ENCODE measurements around the gene MAPKAPK3.
"Not testable (repeated sequence)": the region's sequence is repeated elsewhere in the genome, so short reads cannot be mapped to it uniquely, and the experiment has no call there.

Gene MAPKAPK3

DNA sequence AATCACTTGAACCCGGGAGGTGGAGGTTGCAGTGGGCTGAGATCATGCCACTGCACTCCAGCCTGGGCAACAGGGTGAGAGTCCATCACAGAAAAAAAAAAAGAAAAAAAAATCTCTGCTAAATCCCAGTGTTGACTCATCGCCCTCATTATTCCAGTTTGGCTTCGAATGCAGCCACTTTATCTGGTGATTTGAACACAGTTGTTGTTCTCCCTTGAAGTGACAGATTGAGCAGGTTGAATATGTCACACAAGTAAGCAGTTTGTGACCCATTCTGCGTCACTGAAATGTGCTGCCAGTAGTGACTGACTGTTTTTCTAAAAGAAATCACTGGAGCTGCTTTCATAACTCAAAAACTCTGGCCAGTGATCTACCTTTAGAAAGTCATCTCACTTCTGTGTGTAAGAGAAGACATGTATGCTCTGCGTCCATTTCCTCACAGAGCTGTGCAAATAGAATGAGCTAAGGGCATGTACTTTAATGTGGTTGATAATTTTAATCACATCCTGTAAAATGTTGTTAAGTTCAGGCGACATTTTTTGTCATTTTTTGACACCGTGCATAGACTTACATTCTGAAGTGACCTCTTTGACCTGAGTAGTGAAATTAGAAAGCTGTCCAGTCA, 70.3 kb downstream of the MAPKAPK3 start:
- POLR2A ChIA-PET = no interaction called here
- no peak for DNase-seq (ENCODE audit: low read depth, low spot score)
- CTCF ChIA-PET = no interaction called here
- H3K4me3 ChIP-seq (ENCODE audit: low read depth, low read length) = no peak overlapping the region
- TF ChIP-seq, protein P1, sequence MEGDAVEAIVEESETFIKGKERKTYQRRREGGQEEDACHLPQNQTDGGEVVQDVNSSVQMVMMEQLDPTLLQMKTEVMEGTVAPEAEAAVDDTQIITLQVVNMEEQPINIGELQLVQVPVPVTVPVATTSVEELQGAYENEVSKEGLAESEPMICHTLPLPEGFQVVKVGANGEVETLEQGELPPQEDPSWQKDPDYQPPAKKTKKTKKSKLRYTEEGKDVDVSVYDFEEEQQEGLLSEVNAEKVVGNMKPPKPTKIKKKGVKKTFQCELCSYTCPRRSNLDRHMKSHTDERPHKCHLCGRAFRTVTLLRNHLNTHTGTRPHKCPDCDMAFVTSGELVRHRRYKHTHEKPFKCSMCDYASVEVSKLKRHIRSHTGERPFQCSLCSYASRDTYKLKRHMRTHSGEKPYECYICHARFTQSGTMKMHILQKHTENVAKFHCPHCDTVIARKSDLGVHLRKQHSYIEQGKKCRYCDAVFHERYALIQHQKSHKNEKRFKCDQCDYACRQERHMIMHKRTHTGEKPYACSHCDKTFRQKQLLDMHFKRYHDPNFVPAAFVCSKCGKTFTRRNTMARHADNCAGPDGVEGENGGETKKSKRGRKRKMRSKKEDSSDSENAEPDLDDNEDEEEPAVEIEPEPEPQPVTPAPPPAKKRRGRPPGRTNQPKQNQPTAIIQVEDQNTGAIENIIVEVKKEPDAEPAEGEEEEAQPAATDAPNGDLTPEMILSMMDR (IDR thresholded peaks at IDR 0.05; ENCODE audit: insufficient read depth, low read length, missing control alignments) = no peak

DNA sequence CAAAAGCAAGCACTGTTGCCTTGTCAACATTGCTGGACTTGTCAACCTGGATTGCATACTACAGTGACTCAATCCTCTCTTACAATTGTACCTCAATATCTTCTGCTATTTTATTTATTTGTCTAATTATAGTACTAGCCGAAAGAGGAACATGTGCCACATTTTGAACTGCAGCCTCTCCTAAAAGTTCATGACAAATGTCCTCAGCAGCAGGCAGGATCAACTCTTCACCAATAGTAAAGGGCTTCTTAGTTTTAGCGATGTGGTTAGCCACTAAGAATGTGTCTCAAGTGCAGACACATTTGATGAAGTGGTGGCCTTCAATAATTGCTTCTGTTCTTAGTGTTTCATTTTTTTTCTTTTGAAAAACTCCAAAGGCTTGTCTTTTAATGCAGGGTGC, 71.0 kb downstream of the MAPKAPK3 start:
- no peak overlapping the region for H3K4me3 ChIP-seq (ENCODE audit: low read depth, low read length)
- CTCF ChIA-PET = no interaction called here
- DNase-seq (ENCODE audit: low read depth, low spot score) = no peak
- POLR2A ChIA-PET = no interaction called here
- TF ChIP-seq, protein P1 (IDR thresholded peaks at IDR 0.05; ENCODE audit: insufficient read depth, low read length, missing control alignments) = no peak

DNA sequence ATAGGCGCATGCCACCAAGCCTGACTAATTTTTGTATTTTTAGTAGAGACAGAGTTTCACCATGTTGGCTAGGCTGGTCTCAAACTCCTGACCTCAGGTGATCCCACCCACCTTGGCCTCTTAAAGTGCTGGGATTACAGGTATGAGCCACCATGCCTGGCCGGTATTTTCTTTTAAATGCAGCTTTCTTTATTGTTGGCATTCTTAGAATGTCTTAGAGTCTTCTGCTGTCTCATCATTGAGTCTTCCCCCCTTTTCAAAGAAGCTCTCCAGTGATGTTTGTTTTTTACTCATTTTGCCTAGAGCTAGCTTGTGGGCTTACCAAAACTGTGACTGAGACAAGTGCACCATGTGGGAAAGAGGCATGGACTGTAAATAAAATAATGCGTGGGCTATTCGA, 71.7 kb downstream of the MAPKAPK3 start:
- CTCF ChIA-PET; DNase-seq (ENCODE audit: low read depth, low spot score); POLR2A ChIA-PET; H3K4me3 ChIP-seq (ENCODE audit: low read depth, low read length): not testable (repeated sequence)

DNA sequence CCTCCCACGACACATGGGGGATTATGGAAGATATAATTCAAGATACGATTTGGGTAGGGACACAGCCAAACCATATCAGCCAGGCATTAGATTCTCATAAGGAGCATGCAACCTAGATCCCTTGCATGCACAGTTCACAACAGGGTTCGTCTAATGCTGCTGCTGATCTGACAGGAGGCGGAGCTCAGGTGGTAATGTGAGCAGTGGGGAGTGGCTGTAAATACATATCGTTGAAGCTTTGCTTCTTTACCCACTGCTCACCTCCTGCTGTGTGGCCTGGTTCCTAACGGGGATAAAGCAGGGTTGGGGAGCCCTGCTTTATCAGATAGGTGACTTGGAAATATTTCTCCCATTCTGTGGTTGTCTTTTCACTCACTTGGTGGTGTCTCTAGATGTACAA, 72.6 kb downstream of the MAPKAPK3 start:
- ChIA-PET CTCF (no interaction called here), POLR2A (no interaction called here)
- no peak overlapping the region for H3K4me3 ChIP-seq (ENCODE audit: low read depth, low read length)
- TF ChIP-seq, protein P1 (IDR thresholded peaks at IDR 0.05; ENCODE audit: insufficient read depth, low read length, missing control alignments) = no peak
- DNase-seq (ENCODE audit: low read depth, low spot score) = no peak

DNA sequence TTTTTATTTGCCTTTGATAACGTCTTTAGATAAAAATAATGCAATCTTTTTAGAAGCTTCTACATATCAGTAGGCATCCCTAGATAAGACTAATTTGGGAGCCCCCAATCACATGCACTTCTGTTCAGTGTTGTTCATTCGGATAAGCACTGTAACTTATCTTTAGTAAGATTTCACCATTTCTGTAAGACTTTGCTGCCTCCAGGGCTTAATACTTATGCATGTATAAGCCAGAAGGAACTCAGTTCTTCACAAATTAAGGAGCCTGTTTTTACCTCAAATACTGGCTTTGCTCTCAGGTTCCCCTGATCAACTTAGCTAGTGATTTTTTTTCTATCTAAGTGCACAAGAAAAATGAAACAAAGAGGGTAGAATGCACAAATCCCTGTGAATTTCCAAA, 78.1 kb downstream of the MAPKAPK3 start:
- ChIA-PET POLR2A (no interaction called here), CTCF (no interaction called here)
- DNase-seq (ENCODE audit: low read depth, low spot score) = no peak
- TF ChIP-seq, protein P1 (IDR thresholded peaks at IDR 0.05; ENCODE audit: insufficient read depth, low read length, missing control alignments) = no peak
- H3K4me3 ChIP-seq (ENCODE audit: low read depth, low read length) = no peak overlapping the region

DNA sequence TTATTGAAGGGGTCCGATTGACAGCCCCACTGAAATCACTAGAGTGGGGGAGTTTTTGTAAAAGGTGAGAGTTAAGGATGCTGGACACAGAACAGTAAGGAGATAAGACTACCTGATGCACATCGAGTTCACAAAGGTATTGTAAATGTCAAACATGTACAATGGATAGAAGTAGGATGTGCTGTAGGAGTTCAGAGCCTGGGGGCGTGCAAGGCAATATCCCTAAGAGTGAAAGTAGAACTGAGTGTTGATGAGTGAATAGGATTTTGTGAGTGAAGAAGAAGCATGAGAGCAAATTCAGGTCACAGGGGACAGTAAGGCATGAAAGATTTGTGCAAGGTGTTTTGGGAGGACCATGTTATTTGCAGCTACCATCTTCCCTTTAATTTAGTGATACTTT, 79.3 kb downstream of the MAPKAPK3 start:
- ChIA-PET CTCF (no interaction called here), POLR2A (no interaction called here)
- DNase-seq (ENCODE audit: low read depth, low spot score) = no peak
- H3K4me3 ChIP-seq (ENCODE audit: low read depth, low read length) = no peak overlapping the region
- TF ChIP-seq, protein P1 (IDR thresholded peaks at IDR 0.05; ENCODE audit: insufficient read depth, low read length, missing control alignments) = no peak

DNA sequence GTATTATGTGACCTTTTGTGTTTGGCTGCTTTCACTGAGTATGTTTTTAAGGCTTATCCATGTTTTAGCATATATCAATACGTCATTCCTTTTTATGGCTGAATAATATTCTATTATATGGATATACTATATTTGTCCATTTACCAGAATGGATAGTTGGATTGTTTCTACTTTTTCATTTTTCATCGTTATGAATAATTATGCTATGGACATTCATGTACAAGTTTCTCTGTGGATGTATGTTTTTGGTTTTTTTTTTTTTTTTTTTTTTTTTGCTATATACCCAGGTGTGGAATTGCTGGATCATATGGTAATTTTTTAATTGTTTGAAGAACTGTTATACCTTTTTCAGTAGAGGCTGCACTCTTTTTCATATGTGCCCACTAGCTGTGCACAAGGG, 81.3 kb downstream of the MAPKAPK3 start:
- CTCF ChIA-PET = no interaction called here
- DNase-seq (ENCODE audit: low read depth, low spot score) = no peak
- TF ChIP-seq, protein P1 (IDR thresholded peaks at IDR 0.05; ENCODE audit: insufficient read depth, low read length, missing control alignments) = no peak
- H3K4me3 ChIP-seq (ENCODE audit: low read depth, low read length) = no peak overlapping the region
- POLR2A ChIA-PET = no interaction called here
